ENCODE data around the gene FHIT.

DNA sequence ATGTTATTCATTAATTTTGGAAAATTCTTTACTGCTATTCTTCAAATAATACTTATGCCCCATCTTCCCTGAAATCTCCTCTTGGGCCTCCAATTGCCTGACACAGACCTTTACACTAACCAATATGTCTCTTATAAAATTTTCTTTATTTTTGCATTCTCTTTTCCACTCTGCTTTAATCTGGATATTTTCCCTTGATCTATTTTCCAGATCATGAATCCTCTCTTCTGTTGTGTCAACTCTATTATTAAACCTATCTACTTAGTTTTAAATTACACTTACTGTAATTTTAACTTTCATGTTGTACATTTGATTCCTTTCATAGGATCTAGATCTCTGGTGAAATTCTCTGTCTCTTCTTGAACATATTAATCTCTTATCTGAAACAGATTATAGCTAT, 278.7 kb downstream of the FHIT start:
- TF ChIP-seq, protein P1, sequence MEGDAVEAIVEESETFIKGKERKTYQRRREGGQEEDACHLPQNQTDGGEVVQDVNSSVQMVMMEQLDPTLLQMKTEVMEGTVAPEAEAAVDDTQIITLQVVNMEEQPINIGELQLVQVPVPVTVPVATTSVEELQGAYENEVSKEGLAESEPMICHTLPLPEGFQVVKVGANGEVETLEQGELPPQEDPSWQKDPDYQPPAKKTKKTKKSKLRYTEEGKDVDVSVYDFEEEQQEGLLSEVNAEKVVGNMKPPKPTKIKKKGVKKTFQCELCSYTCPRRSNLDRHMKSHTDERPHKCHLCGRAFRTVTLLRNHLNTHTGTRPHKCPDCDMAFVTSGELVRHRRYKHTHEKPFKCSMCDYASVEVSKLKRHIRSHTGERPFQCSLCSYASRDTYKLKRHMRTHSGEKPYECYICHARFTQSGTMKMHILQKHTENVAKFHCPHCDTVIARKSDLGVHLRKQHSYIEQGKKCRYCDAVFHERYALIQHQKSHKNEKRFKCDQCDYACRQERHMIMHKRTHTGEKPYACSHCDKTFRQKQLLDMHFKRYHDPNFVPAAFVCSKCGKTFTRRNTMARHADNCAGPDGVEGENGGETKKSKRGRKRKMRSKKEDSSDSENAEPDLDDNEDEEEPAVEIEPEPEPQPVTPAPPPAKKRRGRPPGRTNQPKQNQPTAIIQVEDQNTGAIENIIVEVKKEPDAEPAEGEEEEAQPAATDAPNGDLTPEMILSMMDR (IDR thresholded peaks at IDR 0.05; ENCODE audit: low read depth, low read length, missing input control): no peak
- TF ChIP-seq, protein P2, sequence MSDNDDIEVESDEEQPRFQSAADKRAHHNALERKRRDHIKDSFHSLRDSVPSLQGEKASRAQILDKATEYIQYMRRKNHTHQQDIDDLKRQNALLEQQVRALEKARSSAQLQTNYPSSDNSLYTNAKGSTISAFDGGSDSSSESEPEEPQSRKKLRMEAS (IDR thresholded peaks at IDR 0.05): no peak
- TF ChIP-seq JUND (IDR thresholded peaks at IDR 0.05) (no peak), TAF1 (conservative IDR thresholded peaks at IDR 0.05) (no peak)
- TF ChIP-seq, protein P3, sequence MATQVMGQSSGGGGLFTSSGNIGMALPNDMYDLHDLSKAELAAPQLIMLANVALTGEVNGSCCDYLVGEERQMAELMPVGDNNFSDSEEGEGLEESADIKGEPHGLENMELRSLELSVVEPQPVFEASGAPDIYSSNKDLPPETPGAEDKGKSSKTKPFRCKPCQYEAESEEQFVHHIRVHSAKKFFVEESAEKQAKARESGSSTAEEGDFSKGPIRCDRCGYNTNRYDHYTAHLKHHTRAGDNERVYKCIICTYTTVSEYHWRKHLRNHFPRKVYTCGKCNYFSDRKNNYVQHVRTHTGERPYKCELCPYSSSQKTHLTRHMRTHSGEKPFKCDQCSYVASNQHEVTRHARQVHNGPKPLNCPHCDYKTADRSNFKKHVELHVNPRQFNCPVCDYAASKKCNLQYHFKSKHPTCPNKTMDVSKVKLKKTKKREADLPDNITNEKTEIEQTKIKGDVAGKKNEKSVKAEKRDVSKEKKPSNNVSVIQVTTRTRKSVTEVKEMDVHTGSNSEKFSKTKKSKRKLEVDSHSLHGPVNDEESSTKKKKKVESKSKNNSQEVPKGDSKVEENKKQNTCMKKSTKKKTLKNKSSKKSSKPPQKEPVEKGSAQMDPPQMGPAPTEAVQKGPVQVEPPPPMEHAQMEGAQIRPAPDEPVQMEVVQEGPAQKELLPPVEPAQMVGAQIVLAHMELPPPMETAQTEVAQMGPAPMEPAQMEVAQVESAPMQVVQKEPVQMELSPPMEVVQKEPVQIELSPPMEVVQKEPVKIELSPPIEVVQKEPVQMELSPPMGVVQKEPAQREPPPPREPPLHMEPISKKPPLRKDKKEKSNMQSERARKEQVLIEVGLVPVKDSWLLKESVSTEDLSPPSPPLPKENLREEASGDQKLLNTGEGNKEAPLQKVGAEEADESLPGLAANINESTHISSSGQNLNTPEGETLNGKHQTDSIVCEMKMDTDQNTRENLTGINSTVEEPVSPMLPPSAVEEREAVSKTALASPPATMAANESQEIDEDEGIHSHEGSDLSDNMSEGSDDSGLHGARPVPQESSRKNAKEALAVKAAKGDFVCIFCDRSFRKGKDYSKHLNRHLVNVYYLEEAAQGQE (IDR thresholded peaks at IDR 0.05): no peak
- TF ChIP-seq, protein P4, sequence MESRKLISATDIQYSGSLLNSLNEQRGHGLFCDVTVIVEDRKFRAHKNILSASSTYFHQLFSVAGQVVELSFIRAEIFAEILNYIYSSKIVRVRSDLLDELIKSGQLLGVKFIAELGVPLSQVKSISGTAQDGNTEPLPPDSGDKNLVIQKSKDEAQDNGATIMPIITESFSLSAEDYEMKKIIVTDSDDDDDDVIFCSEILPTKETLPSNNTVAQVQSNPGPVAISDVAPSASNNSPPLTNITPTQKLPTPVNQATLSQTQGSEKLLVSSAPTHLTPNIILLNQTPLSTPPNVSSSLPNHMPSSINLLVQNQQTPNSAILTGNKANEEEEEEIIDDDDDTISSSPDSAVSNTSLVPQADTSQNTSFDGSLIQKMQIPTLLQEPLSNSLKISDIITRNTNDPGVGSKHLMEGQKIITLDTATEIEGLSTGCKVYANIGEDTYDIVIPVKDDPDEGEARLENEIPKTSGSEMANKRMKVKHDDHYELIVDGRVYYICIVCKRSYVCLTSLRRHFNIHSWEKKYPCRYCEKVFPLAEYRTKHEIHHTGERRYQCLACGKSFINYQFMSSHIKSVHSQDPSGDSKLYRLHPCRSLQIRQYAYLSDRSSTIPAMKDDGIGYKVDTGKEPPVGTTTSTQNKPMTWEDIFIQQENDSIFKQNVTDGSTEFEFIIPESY (IDR thresholded peaks at IDR 0.05): no peak

All from liver (tissue), 3 donors.